GM13976 (cell line): ENCODE measurements around the gene AJM1.

Experiments used
- DNase-seq: peaks from one replicate; pipeline ENCODE4 v3.0.0; 2012; ENCODE audit warnings: low spot score
- in situ Hi-C: fragments of 300-500 bp; cut with MboI; formaldehyde crosslinking; loops from one replicate; pipeline ENCODE4 v1.12.0; 2022; ENCODE audit warnings: low sequenced_read_pairs, mixed read lengths, inconsistent platforms; ENCODE audit not compliant: unreplicated experiment
- TF ChIP-seq, protein P1 (sequence below): IDR thresholded peaks from 2 replicates; pipeline ENCODE4 v1.5.1; 2012; ENCODE audit warnings: borderline replicate concordance, mild to moderate bottlenecking; ENCODE audit not compliant: insufficient read depth; ENCODE audit errors: extremely low read depth, missing control alignments, control extremely low read depth

Gene AJM1

DNA sequence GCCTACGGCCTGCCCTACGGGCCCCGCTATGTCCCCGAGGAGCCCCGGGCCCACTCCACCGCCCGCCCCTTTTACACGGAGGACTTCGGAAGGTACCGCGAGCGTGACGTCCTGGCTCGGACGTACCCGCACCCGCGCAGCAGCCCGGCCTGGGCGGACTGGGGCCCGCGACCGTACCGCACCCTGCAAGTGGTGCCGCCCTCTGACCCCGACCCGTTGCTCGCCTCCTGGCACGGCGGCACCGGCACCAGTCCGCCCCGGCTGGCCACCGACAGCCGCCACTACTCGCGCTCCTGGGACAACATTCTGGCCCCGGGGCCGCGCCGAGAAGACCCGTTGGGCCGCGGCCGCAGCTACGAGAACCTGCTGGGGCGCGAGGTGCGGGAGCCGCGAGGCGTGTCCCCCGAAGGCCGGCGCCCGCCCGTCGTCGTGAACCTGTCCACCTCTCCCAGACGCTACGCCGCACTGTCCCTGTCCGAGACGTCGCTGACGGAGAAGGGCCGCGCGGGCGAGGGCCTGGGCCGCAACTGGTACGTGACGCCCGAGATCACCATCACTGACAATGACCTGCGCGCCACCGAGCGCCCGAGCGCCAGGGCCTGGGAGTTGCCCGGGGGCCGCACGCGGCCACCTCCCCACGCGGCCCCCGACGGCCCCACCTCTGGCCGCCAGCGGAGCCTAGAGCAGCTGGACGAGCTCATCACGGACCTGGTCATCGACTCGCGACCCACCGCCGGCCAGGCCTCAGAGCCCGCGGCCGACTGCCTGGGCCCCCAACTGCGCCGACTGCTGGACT is 3.4 kb downstream of the AJM1 start:
- in situ Hi-C loops, result no loop called here
- no peak for DNase-seq
- TF ChIP-seq, protein P1, sequence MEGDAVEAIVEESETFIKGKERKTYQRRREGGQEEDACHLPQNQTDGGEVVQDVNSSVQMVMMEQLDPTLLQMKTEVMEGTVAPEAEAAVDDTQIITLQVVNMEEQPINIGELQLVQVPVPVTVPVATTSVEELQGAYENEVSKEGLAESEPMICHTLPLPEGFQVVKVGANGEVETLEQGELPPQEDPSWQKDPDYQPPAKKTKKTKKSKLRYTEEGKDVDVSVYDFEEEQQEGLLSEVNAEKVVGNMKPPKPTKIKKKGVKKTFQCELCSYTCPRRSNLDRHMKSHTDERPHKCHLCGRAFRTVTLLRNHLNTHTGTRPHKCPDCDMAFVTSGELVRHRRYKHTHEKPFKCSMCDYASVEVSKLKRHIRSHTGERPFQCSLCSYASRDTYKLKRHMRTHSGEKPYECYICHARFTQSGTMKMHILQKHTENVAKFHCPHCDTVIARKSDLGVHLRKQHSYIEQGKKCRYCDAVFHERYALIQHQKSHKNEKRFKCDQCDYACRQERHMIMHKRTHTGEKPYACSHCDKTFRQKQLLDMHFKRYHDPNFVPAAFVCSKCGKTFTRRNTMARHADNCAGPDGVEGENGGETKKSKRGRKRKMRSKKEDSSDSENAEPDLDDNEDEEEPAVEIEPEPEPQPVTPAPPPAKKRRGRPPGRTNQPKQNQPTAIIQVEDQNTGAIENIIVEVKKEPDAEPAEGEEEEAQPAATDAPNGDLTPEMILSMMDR, result no peak

DNA sequence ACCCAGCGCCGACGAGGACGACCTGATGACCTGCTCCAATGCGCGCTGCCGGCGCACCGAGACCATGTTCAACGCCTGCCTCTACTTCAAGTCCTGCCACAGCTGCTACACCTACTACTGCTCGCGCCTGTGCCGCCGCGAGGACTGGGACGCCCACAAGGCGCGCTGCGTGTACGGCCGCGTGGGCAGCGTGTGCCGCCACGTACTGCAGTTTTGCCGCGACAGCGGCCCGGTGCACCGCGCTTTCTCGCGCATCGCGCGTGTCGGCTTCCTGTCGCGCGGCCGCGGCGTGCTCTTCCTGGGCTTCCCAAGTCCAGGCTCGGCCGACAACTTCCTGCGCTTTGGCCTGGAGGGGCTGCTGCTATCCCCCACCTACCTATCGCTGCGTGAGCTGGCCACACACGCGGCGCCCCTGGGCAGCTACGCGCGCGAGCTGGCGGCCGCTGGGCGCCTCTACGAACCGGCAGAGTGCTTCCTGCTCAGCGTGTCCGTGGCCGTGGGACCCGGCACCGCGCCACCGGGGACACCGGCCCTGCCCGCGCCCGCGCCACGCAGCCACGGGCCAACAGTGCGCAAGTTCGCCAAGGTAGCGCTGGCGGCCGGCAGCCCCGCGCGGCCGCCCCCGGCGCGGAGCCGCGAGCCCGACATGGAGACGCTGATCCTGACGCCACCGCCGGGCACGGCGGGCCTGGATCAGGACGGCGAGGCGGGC is 4.3 kb downstream of the AJM1 start:
- TF ChIP-seq, protein P1, result no peak
- no peak for DNase-seq
- in situ Hi-C loops, result no loop called here

GRCh38 chr9:136847088-136847825 is 5.0 kb downstream of the AJM1 start:
- TF ChIP-seq, protein P1, result no peak
- in situ Hi-C loops, result no loop called here
- peak; percentile 64 for DNase-seq

DNA sequence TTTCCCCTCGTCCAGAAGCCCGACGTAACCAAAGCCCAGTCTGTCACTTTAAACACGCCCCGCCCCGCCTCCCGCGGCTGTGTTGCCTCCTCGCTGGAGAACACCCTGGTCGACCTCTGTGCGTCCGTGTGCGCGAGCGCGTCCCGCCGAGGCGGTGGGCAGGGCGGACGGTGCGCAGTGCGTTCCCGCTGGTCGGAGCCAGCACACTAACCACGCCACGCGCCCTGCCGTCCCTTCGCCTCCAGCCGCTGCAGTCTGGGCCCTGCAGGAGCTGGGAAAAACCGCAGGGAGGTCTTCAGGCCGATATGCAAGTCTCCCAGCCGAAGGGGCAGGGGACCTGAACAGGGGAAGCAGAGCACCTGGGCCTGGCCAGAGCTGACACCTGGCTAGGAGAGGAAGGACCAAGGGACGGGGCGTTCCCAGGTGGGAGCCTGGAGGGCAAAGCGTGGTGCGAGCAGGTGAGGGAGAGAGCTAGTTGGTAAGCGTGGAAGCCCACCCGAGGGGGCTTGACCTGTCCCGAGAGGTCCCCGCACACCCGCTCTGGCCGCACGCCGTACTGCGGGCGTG is 5.6 kb downstream of the AJM1 start:
- peak; percentile 85 for DNase-seq
- in situ Hi-C loops, result no loop called here
- TF ChIP-seq, protein P1, result no peak

DNA sequence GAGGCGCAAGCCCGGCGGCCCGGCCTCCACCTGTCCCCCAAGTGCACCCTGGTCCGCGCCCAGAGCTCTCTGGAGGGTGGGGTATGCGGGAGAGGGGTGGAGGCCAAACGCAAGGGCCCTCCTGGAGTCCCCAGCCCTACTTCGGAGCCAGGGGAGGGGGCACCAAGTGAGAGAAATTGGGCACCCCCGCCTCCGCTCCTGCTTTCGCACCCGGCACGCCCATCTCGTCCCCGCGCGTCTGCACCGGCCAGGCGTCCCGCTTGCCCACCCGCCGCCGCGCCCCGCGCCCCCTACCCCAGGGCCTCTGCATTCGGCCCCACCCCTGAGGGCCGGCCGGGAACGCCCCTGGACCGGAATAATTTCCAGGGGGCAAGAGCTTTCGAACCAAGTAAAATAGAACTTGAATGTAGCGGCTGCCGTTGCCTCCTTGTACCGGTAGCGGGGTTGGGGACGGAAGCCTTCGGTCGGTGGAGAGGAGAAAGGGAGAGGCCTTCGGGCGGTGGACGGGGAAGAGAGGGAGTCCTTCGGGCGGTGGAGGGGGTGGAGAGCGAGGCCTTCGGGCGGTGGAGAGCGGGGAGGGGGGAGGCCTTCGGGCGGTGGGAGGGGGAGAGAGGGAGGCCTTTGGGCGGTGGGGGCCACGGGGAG is 6.2 kb downstream of the AJM1 start:
- DNase-seq, result peak; percentile 80
- in situ Hi-C loops, result no loop called here
- TF ChIP-seq, protein P1, result no peak
